Activated T-cell treated with anti-CD3 and anti-CD28 coated beads, Interleukin-2, amount 50 U/mL, for 72 hours (primary cell): ENCODE results near the gene TEAD1. TPM values are rescaled to one million over a fixed set of nuclear protein-coding genes. Genes with fewer than 3 reads are reported as not detected.

Experiments
- ATAC-seq, 2 donors: fragments of 150-1000 bp; cut with Tn5 transposase; replicated peaks in 1 of 2; 2 replicates each; pipeline ENCODE4 v1.10.0; 2021; ENCODE audit warnings: moderate library complexity in 2 of 2, mild to moderate bottlenecking in 1 of 2
- DNase-seq, 2 donors: peaks; one replicate each; pipeline ENCODE4 v3.0.0; 2021 to 2022; ENCODE audit warnings: mixed read lengths in 1 of 2
- H3K27ac Mint-ChIP-seq: one replicate; pipeline ENCODE4 v1.8.0; 2022; ENCODE audit warnings: mild to moderate bottlenecking, moderate library complexity, mixed read lengths
- H3K27me3 Mint-ChIP-seq: one replicate; pipeline ENCODE4 v1.8.0; 2022; ENCODE audit warnings: low read depth, mixed read lengths
- H3K36me3 Mint-ChIP-seq, 2 donors: one replicate each; pipeline ENCODE4 v1.8.0; 2022; ENCODE audit warnings: mixed read lengths in 2 of 2, mild to moderate bottlenecking in 1 of 2; ENCODE audit not compliant: insufficient read depth in 2 of 2
- H3K4me1 Mint-ChIP-seq: one replicate; pipeline ENCODE4 v1.8.0; 2022; ENCODE audit warnings: low read depth, mixed read lengths
- H3K4me3 Mint-ChIP-seq, 2 donors: one replicate each; pipeline ENCODE4 v1.8.0; 2022; ENCODE audit warnings: mild to moderate bottlenecking in 2 of 2, mixed read lengths in 2 of 2, moderate library complexity in 2 of 2
- H3K9me3 Mint-ChIP-seq, 2 donors: one replicate each; pipeline ENCODE4 v1.8.0; 2022; ENCODE audit warnings: mixed read lengths in 2 of 2
- total RNA-seq, 2 donors: library from RNA; stranded (reverse); gene quantifications; one replicate each; pipeline ENCODE4 v1.2.3, GENCODE V29; 2022

The TEAD1 gene
- total RNA-seq, 2 donors from 2014 or later = 0.31 to 0.35 TPM

GRCh38 chr11:12673601-12673923 is 659 bp upstream of the TEAD1 start:
- DNase-seq = no peak
- Mint-ChIP-seq H3K27ac (peak overlapping the region; percentile 24), H3K9me3 (peaks cover 0 to 2% of the 10 kb centered on the region in 2 donors), H3K36me3 (peaks cover 0 to 4% of the 10 kb centered on the region in 2 donors), H3K4me3 (peak overlapping the region; percentile 81 to 90), H3K27me3 (peaks cover 72% of the 10 kb centered on the region), H3K4me1 (peaks cover 5% of the 10 kb centered on the region)
- ATAC-seq = peak in 1 of 2 donors; percentile 25

DNA sequence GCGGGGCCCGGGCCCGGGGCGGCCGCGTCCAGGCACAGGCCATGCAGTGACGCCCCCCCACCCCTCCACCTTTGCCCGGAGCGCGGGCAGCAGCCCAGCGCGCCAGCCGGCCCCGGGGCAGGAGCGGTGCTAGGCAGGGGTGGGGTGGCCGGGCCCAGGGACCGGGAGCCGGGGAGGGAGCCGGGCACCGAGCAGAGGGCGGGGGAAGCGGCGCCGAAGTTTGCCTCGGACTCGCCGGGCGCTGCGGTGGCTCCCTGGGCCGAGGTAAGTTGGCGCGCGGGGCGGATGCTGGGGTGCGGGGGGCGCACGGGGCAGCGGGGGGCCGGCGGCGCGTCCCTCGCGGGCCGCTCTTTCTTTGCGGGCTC is 332 bp downstream of the TEAD1 start:
- DNase-seq = peak; percentile 24 to 31
- H3K4me1 Mint-ChIP-seq = peaks cover 5% of the 10 kb centered on the region
- H3K4me3 Mint-ChIP-seq = no peak overlapping the region
- peak; percentile 55 to 58 for ATAC-seq
- H3K27ac Mint-ChIP-seq = no peak overlapping the region
- H3K9me3 Mint-ChIP-seq = no peaks in the 10 kb centered on the region
- peaks cover 72% of the 10 kb centered on the region for H3K27me3 Mint-ChIP-seq
- peaks cover 0 to 4% of the 10 kb centered on the region in 2 donors for H3K36me3 Mint-ChIP-seq

DNA sequence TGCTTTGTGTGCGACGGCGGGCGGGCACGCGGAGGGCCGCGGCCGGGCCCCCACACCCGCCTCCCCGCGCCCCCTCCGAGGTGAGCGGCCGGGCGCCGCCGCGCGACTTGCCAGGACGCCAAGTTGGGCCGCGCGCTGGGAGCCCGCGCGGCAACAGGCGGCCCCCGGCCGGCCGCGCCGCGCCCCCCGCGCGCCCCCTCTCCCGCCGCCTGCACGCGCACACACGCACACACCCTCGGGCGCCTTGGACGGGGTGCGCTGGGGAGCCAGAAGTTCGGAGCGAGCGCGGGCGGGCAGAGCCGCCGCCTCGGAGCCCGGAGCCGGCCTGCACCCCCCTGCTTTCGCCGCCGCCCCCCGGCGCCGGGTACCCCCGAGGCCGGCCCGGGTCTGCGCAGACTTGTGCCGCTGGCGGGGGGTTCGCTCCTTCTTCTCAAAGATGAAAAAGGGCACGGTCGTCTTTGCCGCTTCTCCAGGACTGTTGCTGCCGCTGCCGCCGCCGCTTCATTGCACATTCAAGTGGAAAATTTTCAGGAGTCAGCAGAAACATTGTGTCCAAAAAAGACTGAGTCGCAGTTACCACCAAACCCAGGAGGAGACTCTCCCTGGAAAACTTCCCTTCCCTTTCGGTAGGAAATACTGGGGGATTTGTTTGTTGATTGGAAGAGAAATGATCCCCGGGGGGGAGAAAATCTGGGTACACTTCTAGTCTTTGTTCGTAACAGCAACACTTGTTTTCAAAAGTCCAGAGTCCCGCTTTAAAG is 895 bp downstream of the TEAD1 start:
- no peaks in the 10 kb centered on the region for H3K9me3 Mint-ChIP-seq
- H3K4me3 Mint-ChIP-seq = peak overlapping the region; percentile 74 to 81
- peaks cover 73% of the 10 kb centered on the region for H3K27me3 Mint-ChIP-seq
- ATAC-seq (peak; percentile 3 to 8), DNase-seq (peak in 1 of 2 donors; percentile 4)
- H3K4me1 Mint-ChIP-seq = peaks cover 6% of the 10 kb centered on the region
- peaks cover 0 to 4% of the 10 kb centered on the region in 2 donors for H3K36me3 Mint-ChIP-seq
- H3K27ac Mint-ChIP-seq = peak overlapping the region; percentile 63

- peaks cover 15% of the 10 kb centered on the region for H3K4me1 Mint-ChIP-seq
- peak overlapping the region in 1 of 2 donors; percentile 74 for H3K4me3 Mint-ChIP-seq
- H3K27me3 Mint-ChIP-seq = peaks cover 76% of the 10 kb centered on the region
- no peaks in the 10 kb centered on the region for H3K9me3 Mint-ChIP-seq
- H3K36me3 Mint-ChIP-seq = peaks cover 0 to 4% of the 10 kb centered on the region in 2 donors
- ATAC-seq (no peak), DNase-seq (no peak)
- no peak overlapping the region for H3K27ac Mint-ChIP-seq
These were observed 1.9 kb downstream of the TEAD1 start for GRCh38 chr11:12675951-12676711.

DNA sequence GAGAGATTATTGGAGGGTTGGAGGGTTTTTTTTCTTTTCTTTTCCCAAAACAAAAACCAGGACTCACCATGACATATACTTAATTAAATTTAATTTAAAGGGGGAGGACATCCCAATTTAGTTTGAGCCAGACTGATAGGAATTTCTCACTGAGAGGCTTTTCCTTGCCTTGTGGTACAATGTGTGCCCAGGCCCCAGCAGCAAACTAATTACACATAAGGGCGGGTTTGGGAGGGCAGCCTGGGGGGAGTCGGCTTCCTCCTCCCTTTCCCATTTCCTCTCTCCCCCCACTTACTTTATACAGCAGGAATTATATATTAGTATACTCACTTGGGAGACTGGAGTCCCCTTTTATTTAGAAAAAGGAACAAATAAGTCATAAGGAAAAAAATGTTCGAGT is 2.9 kb downstream of the TEAD1 start:
- H3K4me3 Mint-ChIP-seq = no peak overlapping the region
- peaks cover 76% of the 10 kb centered on the region for H3K27me3 Mint-ChIP-seq
- H3K4me1 Mint-ChIP-seq = peaks cover 15% of the 10 kb centered on the region
- DNase-seq (no peak), ATAC-seq (no peak)
- no peak overlapping the region for H3K27ac Mint-ChIP-seq
- peaks cover 0 to 4% of the 10 kb centered on the region in 2 donors for H3K36me3 Mint-ChIP-seq
- H3K9me3 Mint-ChIP-seq = no peaks in the 10 kb centered on the region

DNA sequence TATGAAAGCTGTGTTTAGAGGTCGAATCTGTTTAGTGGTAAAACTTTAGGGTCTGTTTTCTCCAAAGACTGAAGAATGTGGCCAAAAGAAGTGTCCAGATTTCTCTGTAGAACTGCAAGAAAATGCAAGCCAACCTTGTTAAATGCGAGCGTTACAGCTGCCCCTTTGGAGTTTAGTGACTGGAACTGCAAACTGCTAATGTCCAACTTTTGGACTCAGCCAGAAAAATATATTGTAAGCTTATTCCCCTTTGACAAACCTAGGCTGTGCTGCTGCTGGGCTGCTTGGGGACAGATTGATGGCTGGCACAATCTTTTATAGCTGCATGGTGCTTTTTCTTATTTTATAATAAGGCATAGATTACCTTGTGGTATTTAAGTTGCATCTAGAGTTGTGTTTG is 3.9 kb downstream of the TEAD1 start:
- H3K27ac Mint-ChIP-seq = no peak overlapping the region
- H3K4me3 Mint-ChIP-seq = no peak overlapping the region

GRCh38 chr11:12678991-12679390 is 4.8 kb downstream of the TEAD1 start:
- ATAC-seq (no peak), DNase-seq (no peak)
- H3K36me3 Mint-ChIP-seq = peaks cover 0 to 2% of the 10 kb centered on the region in 2 donors
- H3K27ac Mint-ChIP-seq = no peak overlapping the region
- H3K4me3 Mint-ChIP-seq = no peak overlapping the region
- H3K4me1 Mint-ChIP-seq = peaks cover 15% of the 10 kb centered on the region
- H3K27me3 Mint-ChIP-seq = peaks cover 85% of the 10 kb centered on the region
- no peaks in the 10 kb centered on the region for H3K9me3 Mint-ChIP-seq

More for the DNA sequence above, 3.9 kb downstream of the TEAD1 start:
- no peak for DNase-seq
- no peaks in the 10 kb centered on the region for H3K9me3 Mint-ChIP-seq
- no peak for ATAC-seq
- peaks cover 78% of the 10 kb centered on the region for H3K27me3 Mint-ChIP-seq
- peaks cover 0 to 2% of the 10 kb centered on the region in 2 donors for H3K36me3 Mint-ChIP-seq
- H3K4me1 Mint-ChIP-seq = peaks cover 15% of the 10 kb centered on the region

DNA sequence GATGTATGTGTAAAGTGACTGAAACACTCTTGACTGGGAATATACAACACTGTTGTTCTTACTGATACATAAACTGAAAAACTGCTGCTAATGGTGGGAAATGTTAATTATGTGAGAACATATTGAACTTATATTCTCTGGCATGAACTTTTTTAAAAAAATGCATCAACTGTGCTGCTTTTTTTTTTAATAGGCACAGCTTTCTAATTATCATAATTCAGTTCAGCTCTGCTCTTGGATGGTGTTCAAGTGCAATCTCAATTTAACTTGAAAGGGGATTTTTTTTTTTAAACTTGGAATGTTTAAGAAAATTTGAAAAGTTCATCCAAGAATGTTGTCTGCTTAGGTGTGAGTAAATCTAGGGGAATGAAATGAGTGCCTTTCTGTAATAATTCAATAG is 5.2 kb downstream of the TEAD1 start:
- H3K9me3 Mint-ChIP-seq = no peaks in the 10 kb centered on the region
- no peak for ATAC-seq

GRCh38 chr11:12680246-12680939 is 6.2 kb downstream of the TEAD1 start:
- H3K27me3 Mint-ChIP-seq = peaks cover 97% of the 10 kb centered on the region
- H3K27ac Mint-ChIP-seq = no peak overlapping the region
- DNase-seq (peak in 1 of 2 donors; percentile 16), ATAC-seq (peak in 1 of 2 donors; percentile 43)
- H3K36me3 Mint-ChIP-seq = peaks cover 0 to 2% of the 10 kb centered on the region in 2 donors
- no peaks in the 10 kb centered on the region for H3K9me3 Mint-ChIP-seq
- H3K4me3 Mint-ChIP-seq = peak overlapping the region; percentile 11 to 32
- peaks cover 15% of the 10 kb centered on the region for H3K4me1 Mint-ChIP-seq

More for the DNA sequence above, 5.2 kb downstream of the TEAD1 start:
- H3K36me3 Mint-ChIP-seq = peaks cover 0 to 2% of the 10 kb centered on the region in 2 donors
- H3K27me3 Mint-ChIP-seq = peaks cover 90% of the 10 kb centered on the region
- H3K4me3 Mint-ChIP-seq = no peak overlapping the region
- no peak for DNase-seq
- H3K27ac Mint-ChIP-seq = no peak overlapping the region
- peaks cover 15% of the 10 kb centered on the region for H3K4me1 Mint-ChIP-seq

GRCh38 chr11:12680940-12681258 is 6.7 kb downstream of the TEAD1 start:
- H3K4me3 Mint-ChIP-seq = peak overlapping the region; percentile 11 to 32
- ATAC-seq (no peak), DNase-seq (no peak)
- peaks cover 0 to 2% of the 10 kb centered on the region in 2 donors for H3K36me3 Mint-ChIP-seq
- H3K27me3 Mint-ChIP-seq = peaks cover 92% of the 10 kb centered on the region
- no peak overlapping the region for H3K27ac Mint-ChIP-seq
- H3K9me3 Mint-ChIP-seq = no peaks in the 10 kb centered on the region
- H3K4me1 Mint-ChIP-seq = peaks cover 15% of the 10 kb centered on the region

DNA sequence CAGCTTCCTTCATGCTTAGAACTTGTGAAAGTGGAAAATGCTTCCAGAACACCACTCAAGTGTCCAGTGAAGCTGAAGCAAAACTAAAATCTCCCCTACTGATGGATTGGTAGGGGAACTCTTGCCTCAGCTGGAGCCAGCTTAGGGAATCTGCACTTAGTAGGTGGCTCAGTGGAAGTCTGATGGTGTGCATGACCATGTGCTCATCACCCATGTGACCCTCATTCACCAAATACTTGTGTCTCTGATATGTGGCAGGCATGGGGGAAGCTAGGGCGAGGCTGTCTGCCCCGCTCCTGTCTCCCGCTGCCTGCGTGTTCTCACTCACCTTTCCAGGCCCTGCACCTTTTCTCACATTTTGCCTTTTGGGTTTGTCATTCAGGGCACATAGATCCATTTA is 7.2 kb downstream of the TEAD1 start:
- Mint-ChIP-seq H3K4me3 (no peak overlapping the region), H3K27ac (no peak overlapping the region), H3K9me3 (no peaks in the 10 kb centered on the region), H3K36me3 (peaks cover 0 to 2% of the 10 kb centered on the region in 2 donors), H3K4me1 (peaks cover 11% of the 10 kb centered on the region), H3K27me3 (peaks cover 92% of the 10 kb centered on the region)
- ATAC-seq (no peak), DNase-seq (no peak)

DNA sequence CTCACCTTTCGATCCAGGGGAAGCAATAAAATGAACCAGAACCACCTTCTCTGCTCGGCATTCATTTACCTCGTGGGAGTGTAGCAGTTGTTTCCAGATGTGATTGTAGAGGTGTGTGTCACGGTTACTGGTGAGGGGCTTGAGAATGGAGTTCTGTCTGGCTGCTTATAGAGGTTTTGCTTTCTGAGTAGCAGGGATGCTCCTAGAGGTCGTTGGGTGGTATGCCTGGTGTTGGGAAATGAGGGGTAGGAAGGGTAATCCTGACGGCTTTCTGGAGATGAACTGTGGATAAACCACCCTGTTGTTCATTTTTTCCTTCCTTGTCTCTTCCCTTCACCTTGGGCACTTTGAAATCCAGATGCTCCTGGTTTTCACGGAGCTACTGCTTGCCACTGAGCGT is 8.1 kb downstream of the TEAD1 start:
- Mint-ChIP-seq H3K27ac (no peak overlapping the region), H3K36me3 (no peaks in the 10 kb centered on the region), H3K9me3 (no peaks in the 10 kb centered on the region), H3K27me3 (peaks cover 92% of the 10 kb centered on the region), H3K4me1 (peaks cover 17% of the 10 kb centered on the region), H3K4me3 (no peak overlapping the region)
- no peak for ATAC-seq
- no peak for DNase-seq
